Mesangial cell (primary cell): ENCODE data around the gene TMEM182. TPM values are rescaled to one million over a fixed set of nuclear protein-coding genes. Genes with fewer than 3 reads are reported as not detected.

Source experiments
- total RNA-seq: library from RNA; depleted of rRNA; stranded (reverse); fragments of >200 nt; gene quantifications from 2 replicates; pipeline ENCODE4 v1.2.3, GENCODE V29; 2015

The TMEM182 gene, protein sequence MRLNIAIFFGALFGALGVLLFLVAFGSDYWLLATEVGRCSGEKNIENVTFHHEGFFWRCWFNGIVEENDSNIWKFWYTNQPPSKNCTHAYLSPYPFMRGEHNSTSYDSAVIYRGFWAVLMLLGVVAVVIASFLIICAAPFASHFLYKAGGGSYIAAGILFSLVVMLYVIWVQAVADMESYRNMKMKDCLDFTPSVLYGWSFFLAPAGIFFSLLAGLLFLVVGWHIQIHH
- 1.8 and 3.2 TPM in 2 replicates for total RNA-seq

GRCh38 chr2:102761763-102762162 is at the start of gene TMEM182:
TMEM182 (plus strand) TSS chr2:102762031; CDS start chr2:102762218, 187 bp downstream.

Other genes starting within 250 kb of the TMEM182 start
- under 0.01 and 0.13 TPM in 2 replicates for gene SLC9A2, start 142.5 kb upstream of the TMEM182 start, total RNA-seq